GM19351 (cell line): Measurements from ENCODE around the gene KCNJ9.
"Not testable (repeated sequence)": the region's sequence is repeated elsewhere in the genome, so short reads cannot be mapped to it uniquely, and the experiment has no call there.

ENCODE experiments used
- ATAC-seq: cut with Tn5 transposase; IDR thresholded peaks from one replicate; pipeline ENCODE4 v1.9.1; 2021; ENCODE audit warnings: mild to moderate bottlenecking, moderate library complexity; ENCODE audit not compliant: unreplicated experiment

The KCNJ9 gene

GRCh38 chr1:160081261-160081936 is at the start of gene KCNJ9:
TSS of gene KCNJ9 (plus strand) at chr1:160081538. CDS start at chr1:160084031, 2,493 bp downstream.
- ATAC-seq: no peak

GRCh38 chr1:160032165-160032820 is 49.0 kb upstream of the KCNJ9 start:
- ATAC-seq: no peak

DNA sequence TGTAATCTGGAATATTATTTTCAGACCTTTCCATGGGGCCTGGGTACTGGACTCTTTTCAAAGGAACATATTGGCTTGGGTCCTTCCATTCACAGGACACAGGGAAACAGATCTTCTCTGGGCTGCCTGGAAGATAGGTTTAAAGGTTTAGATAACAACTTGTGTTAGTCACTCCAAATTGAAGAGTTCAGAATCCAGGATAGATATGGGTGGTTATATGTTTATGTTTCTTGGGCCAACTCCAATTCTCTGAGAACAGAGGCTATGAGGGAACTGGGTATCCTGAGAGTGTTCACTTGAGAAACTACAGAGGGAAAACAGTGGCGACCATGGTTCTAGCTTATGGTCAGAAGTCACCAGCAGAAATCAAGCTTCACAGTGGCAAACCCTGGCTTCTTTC is 40.9 kb upstream of the KCNJ9 start:
- no peak for ATAC-seq

- ATAC-seq: no peak
Measured at GRCh38 chr1:160043543-160043942, 37.8 kb upstream of the KCNJ9 start.

GRCh38 chr1:160045653-160046052 is 35.7 kb upstream of the KCNJ9 start:
- no peak for ATAC-seq

- ATAC-seq: peak; percentile 77
Measured at GRCh38 chr1:160046494-160047110, 34.7 kb upstream of the KCNJ9 start.

GRCh38 chr1:160047111-160047991 is 34.0 kb upstream of the KCNJ9 start:
- no peak for ATAC-seq

- ATAC-seq: no peak
Measured at GRCh38 chr1:160048335-160048734, 33.0 kb upstream of the KCNJ9 start.

GRCh38 chr1:160049101-160049500 is 32.2 kb upstream of the KCNJ9 start:
- no peak for ATAC-seq

- not testable (repeated sequence) for ATAC-seq
Measured at GRCh38 chr1:160050182-160050581, 31.2 kb upstream of the KCNJ9 start.

- no peak for ATAC-seq
Measured at GRCh38 chr1:160050619-160051018, 30.7 kb upstream of the KCNJ9 start.

DNA sequence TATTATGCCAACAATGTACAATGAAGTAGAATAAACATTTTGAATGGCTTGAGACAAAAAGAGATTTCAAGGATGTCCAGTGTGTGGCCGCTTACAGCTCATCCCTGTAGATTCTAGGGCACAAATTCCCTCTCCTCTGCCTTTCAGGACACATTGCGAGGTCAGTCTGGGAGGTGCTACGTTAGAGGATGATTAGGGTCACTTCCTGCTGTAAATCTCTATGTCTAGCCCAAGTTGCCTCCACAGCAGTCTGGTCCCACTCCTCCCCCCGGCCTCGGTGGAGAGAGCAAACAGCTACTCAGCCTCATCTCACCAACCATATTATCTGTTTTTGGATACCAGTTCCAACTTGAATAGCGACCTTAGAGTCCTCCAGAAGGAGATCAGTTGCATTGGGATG is 28.4 kb upstream of the KCNJ9 start:
- ATAC-seq: no peak

GRCh38 chr1:160053548-160054365 is 27.6 kb upstream of the KCNJ9 start:
- ATAC-seq: no peak

DNA sequence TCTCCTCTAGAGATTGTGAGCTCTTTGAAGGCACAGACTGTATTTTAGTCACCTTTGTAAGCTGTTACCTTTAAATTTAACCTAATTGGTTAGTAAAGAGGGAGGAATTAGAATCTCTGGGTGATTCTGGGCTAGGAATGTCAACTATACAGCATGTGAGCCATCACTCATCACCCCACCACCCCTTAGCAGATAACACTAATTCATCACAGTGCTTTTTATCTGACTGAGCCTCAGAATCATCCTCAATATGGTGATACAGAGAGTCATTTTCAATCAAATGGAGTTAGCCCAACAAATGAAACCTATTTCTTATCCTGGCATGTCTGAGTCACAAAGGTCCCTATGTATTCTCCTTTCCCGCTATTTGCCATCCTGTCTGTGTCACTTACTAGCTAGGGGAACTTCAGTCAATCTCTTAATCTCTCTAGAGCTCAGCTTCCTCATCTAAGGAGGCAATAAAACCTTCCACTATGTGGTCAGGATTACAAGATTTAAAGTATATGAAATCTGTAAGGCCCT is 24.6 kb upstream of the KCNJ9 start:
- ATAC-seq: no peak

DNA sequence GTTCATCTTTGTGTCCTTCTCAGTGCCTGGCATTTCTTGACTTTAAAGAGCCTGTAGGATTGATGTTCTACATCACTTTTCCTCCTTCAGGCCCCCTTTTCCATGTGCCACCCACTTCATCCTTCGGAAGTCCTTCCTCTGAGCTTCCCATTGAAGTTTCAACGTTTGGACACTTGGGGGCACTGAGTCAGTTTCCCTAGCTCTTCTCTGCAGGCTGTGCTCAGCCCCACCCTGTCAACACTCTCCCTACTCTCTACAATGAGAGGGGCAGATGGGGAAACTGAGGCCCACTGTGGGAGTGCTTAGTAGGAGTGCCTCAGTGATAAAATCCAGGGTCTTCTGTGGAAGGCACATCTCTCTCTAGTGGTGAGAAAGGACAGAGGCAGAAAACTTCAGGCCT is 23.3 kb upstream of the KCNJ9 start:
- ATAC-seq: no peak

DNA sequence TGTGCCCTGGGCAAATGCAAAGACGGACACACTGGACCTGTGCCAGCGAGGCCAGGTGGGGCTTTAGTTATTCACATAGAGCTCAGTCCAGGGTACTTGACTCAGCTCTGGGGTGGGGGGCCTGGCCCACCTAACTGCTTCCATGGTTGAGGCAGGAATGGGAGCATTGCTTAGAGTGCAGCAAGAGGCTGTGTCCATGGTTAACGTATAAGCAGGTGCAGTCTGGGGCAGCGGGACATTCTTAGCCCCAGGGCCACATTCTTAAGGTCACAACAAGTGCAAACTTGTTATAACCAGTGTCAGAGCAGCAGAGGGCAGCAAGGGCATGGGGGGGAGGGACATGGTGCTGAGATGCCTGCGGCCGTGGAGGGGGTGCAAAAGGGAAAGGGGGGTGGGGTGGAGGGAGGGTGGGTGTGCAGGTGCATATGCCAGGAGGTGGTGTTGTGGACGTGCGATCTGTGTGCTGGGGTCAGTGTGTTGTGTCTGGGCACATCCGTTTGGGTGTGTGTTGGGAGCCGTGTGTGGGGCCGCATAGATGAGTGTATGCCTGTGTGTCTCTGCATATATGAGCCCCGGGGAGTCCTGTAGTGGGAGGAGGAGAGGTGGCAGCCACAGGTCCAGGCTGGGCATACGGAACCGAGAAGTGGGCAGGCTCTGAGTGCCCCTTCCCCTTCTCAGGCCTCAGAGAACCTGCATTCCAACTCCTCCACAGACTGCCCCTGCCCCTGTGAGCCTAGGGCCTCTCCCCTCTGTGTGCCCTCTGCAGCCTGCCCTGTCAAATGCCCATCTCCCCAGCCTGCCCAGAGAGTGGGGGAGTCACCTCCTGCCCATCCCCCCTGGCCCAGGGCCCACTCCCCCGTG is 19.7 kb upstream of the KCNJ9 start:
- no peak for ATAC-seq

- no peak for ATAC-seq
Measured at GRCh38 chr1:160062230-160062532, 19.2 kb upstream of the KCNJ9 start.

- no peak for ATAC-seq
Measured at GRCh38 chr1:160063176-160063575, 18.2 kb upstream of the KCNJ9 start.

DNA sequence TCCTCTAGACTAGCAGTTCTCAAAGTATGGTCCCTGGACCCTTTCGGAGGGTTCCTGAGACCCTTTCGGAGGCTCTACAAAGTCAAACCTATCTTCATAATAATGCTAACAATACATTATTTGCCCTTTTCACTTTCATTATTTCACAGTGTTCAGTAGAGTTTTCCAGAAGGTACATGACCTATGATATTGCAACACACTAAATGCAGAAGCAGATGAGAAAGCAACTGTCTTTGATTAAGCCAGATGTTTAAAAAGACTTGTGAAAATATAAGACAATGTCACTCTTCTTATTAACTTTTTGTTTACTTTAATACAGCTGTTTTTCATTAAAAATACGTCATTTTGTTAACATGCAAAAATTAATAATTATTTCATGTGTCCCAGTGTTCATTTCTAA is 17.2 kb upstream of the KCNJ9 start:
- ATAC-seq: no peak
